ENCODE measurements around the gene GRAP. TPM values are rescaled to one million over a fixed set of nuclear protein-coding genes. Genes with fewer than 3 reads are reported as not detected.
"Not testable (repeated sequence)": the region's sequence is repeated elsewhere in the genome, so short reads cannot be mapped to it uniquely, and the experiment has no call there.

The GRAP gene
- total RNA-seq, 6 experiments from 2014 or later, result 0.10 to 0.48 (median 0.14) TPM; not detected in 3

- H3K27me3 Mint-ChIP-seq (ENCODE audit: insufficient read depth); H3K9me3 Mint-ChIP-seq; DNase-seq; H3K27ac Mint-ChIP-seq; H3K4me1 Mint-ChIP-seq (ENCODE audit: low read depth); H3K36me3 Mint-ChIP-seq (ENCODE audit: low read depth); H3K4me3 Mint-ChIP-seq: not testable (repeated sequence)
Observed at GRCh38 chr17:19032377-19032988, 14.3 kb downstream of the GRAP start.

GRCh38 chr17:19031729-19032128 lies 15.0 kb downstream of the GRAP start:
- 0 out of 2 replicates have a peak overlapping the region, but pooled peaks have one; percentile 29 for H3K27ac Mint-ChIP-seq
- TF ChIP-seq, protein P1, sequence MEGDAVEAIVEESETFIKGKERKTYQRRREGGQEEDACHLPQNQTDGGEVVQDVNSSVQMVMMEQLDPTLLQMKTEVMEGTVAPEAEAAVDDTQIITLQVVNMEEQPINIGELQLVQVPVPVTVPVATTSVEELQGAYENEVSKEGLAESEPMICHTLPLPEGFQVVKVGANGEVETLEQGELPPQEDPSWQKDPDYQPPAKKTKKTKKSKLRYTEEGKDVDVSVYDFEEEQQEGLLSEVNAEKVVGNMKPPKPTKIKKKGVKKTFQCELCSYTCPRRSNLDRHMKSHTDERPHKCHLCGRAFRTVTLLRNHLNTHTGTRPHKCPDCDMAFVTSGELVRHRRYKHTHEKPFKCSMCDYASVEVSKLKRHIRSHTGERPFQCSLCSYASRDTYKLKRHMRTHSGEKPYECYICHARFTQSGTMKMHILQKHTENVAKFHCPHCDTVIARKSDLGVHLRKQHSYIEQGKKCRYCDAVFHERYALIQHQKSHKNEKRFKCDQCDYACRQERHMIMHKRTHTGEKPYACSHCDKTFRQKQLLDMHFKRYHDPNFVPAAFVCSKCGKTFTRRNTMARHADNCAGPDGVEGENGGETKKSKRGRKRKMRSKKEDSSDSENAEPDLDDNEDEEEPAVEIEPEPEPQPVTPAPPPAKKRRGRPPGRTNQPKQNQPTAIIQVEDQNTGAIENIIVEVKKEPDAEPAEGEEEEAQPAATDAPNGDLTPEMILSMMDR (IDR thresholded peaks at IDR 0.05), result peak; percentile 64
- H3K4me1 Mint-ChIP-seq (ENCODE audit: low read depth); H3K9me3 Mint-ChIP-seq; H3K27me3 Mint-ChIP-seq (ENCODE audit: insufficient read depth); H3K4me3 Mint-ChIP-seq; H3K36me3 Mint-ChIP-seq (ENCODE audit: low read depth): not testable (repeated sequence)
- DNase-seq, result peak; percentile 53

DNA sequence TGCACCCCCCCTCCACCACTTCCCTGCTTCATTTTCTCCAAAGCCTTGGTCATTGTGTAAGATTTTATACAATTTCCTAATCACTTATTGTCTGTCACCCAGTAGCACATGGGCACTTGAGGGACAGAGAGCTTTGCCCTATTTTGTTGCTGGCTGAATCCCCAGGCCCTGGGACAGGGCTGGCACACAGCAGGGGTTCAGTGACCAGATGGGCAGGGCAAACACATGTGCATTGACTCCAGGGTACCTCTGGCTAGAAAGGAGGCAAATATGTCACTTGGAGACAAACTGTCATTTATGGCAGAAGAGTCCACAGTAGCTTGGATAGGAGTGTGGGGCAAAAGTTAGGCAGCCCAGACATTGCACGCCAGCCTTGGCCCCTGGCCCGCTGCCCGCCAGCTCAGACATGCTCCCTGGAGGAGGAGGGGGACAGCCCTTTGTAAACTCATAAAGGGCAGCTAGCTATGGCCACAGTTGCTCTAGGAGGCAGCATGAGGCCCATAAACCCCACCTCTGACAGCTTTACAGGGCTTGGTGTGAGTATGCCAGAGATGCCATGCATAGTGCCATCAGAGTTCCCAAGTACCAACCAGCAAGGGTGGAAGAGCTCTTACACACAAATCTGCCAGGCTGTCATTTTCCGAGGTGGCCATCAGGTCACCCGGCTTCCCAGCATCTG lies 15.8 kb downstream of the GRAP start:
- not testable (repeated sequence) for H3K4me3 Mint-ChIP-seq; H3K36me3 Mint-ChIP-seq (ENCODE audit: low read depth); H3K27ac Mint-ChIP-seq; H3K4me1 Mint-ChIP-seq (ENCODE audit: low read depth); H3K27me3 Mint-ChIP-seq (ENCODE audit: insufficient read depth); H3K9me3 Mint-ChIP-seq; DNase-seq

DNA sequence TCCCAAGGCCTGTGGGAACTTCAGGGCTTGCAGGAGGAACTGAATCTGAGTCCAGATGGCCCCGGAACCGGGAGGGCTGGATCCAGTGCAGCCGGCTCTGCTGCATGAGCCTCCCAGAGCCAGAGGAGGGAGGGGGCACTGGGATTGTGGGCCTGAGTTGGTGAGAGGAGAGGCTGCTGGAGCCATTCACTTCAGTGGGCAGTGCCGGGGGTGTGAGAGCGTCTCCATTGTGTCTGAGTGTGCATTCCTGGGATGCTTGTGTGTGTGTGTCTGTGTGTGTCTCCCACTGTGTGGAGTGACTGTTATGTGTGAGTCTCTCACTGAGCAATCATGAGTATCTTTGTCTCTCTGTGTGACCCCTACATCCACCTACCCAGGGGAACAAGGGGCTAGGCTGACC lies 17.0 kb downstream of the GRAP start:
- not testable (repeated sequence) for H3K36me3 Mint-ChIP-seq (ENCODE audit: low read depth); H3K9me3 Mint-ChIP-seq; H3K27me3 Mint-ChIP-seq (ENCODE audit: insufficient read depth); H3K4me1 Mint-ChIP-seq (ENCODE audit: low read depth)
- peak; percentile 69 for DNase-seq
- peak overlapping the region; percentile 87 for H3K27ac Mint-ChIP-seq
- H3K4me3 Mint-ChIP-seq, result peak overlapping the region; percentile 20; the same call in 1 of the 2 replicates

GRCh38 chr17:19028671-19029070 lies 18.1 kb downstream of the GRAP start:
- not testable (repeated sequence) for H3K27ac Mint-ChIP-seq

DNA sequence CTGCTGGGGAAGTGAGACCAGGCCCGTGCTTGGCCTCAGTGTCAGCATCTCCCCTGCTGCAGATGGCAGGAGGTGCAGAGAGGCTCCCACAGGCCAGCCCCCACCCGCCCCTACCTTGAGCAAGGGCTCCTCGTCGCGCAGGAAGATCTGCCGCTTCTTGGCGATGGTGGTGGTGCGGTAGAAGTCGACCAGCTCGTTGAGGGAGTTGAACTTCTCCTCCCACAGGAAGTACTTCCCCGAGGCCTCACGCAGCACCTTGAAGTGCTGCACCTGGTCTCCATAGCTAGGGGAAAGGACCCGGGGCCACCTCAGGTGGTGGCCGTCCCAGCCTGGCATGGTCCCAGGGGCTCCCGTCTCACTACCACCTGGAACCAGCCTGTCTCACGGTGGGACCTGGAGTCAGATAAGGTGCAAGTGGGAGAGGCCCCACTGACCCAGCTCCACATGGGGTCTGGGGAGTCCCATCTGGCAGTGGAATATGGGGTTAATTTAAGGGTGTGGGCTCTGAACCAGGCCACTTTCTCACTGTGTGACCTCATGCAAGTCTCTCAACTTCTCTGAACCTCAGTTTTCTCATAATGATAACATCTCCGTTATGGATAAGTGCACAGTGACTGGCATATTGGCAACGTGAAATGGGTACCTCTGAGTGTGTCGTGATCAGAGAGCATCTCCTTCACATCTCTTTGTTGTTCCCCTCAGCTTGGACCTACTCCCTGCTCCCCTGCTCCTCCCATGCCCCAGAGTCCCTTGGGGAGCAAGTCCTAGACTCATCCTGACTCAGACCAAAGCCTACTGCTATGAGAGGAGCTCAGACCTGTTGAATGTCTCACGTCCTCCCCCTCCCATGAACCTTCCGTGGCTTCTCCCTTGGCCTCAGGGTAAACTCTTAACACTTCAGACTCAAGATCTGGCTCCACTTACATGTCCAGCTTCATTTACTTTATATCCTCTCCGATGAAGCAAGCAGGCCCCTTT lies 22.4 kb downstream of the GRAP start:
- Mint-ChIP-seq H3K27ac (peak overlapping the region; percentile 48), H3K27me3 (ENCODE audit: insufficient read depth) (no peaks in the 10 kb centered on the region; the same call in 1 of the 2 replicates), H3K4me3 (no peak overlapping the region; the same call in 1 of the 2 replicates), H3K9me3 (no peaks in the 10 kb centered on the region), H3K36me3 (ENCODE audit: low read depth) (no peaks in the 10 kb centered on the region), H3K4me1 (ENCODE audit: low read depth) (peaks cover 9% of the 10 kb centered on the region)
- TF ChIP-seq, protein P1 (IDR thresholded peaks at IDR 0.05), result no peak
- DNase-seq, result peak; percentile 64

More at GRCh38 chr17:19028671-19029070, 18.1 kb downstream of the GRAP start:
- DNase-seq; H3K9me3 Mint-ChIP-seq; H3K27me3 Mint-ChIP-seq (ENCODE audit: insufficient read depth); H3K36me3 Mint-ChIP-seq (ENCODE audit: low read depth); H3K4me3 Mint-ChIP-seq: not testable (repeated sequence)
- peaks cover 14% of the 10 kb centered on the region for H3K4me1 Mint-ChIP-seq (ENCODE audit: low read depth)

- no peaks in the 10 kb centered on the region; the same call in 1 of the 2 replicates for H3K27me3 Mint-ChIP-seq (ENCODE audit: insufficient read depth)
- H3K4me1 Mint-ChIP-seq (ENCODE audit: low read depth), result peaks cover 9% of the 10 kb centered on the region
- no peaks in the 10 kb centered on the region for H3K36me3 Mint-ChIP-seq (ENCODE audit: low read depth)
- no peak overlapping the region for H3K4me3 Mint-ChIP-seq
- no peak overlapping the region for H3K27ac Mint-ChIP-seq
- H3K9me3 Mint-ChIP-seq, result no peaks in the 10 kb centered on the region
- TF ChIP-seq, protein P1 (IDR thresholded peaks at IDR 0.05), result no peak
- DNase-seq, result no peak
Observed at GRCh38 chr17:19023209-19023999, 23.4 kb downstream of the GRAP start.

Measured in HFFc6 (cell line).